BLaER1 treated with 17β-estradiol and CSF1 and Interleukin-3, amounts not matched to agents 10 nM and 100 nM (cell line): ENCODE measurements around the gene ARMC12.

Experiments used
- H3K27ac ChIP-seq, 11 experiments: shearing (Covaris generic); formaldehyde crosslinking; 2 replicates each; pipeline ENCODE4 v1.8.1; 2022
- H3K27me3 ChIP-seq, 11 experiments: shearing (Covaris generic); formaldehyde crosslinking; 2 replicates each; pipeline ENCODE4 v1.8.1; 2022
- H3K36me3 ChIP-seq, 11 experiments: shearing (Covaris generic); formaldehyde crosslinking; 2 replicates each; pipeline ENCODE4 v1.8.1; 2022
- H3K4me1 ChIP-seq, 10 experiments: shearing (Covaris generic); formaldehyde crosslinking; 2 replicates each; pipeline ENCODE4 v1.8.1; 2022
- H3K4me2 ChIP-seq, 11 experiments: shearing (Covaris generic); formaldehyde crosslinking; 2 replicates each; pipeline ENCODE4 v1.8.1; 2022
- H3K4me3 ChIP-seq, 10 experiments: shearing (Covaris generic); formaldehyde crosslinking; 2 replicates each; pipeline ENCODE4 v1.8.1; 2022
- H3K9ac ChIP-seq, 11 experiments: shearing (Covaris generic); formaldehyde crosslinking; 2 replicates each; pipeline ENCODE4 v1.8.1; 2022
- H3K9me3 ChIP-seq, 11 experiments: shearing (Covaris generic); formaldehyde crosslinking; replicated peaks in 1 of 11; 2 replicates each; pipeline ENCODE4 v1.8.1; 2022
- H4K20me1 ChIP-seq, 11 experiments: shearing (Covaris generic); formaldehyde crosslinking; 2 replicates each; pipeline ENCODE4 v1.8.1; 2022
- Cebpa-rat ChIP-seq, 11 experiments: shearing (Covaris generic); IDR thresholded peaks; 2 replicates each; pipeline ENCODE4 v1.8.1; 2022

ARMC12 gene

GRCh38 chr6:35739645-35740524 is 3.1 kb downstream of the ARMC12 start:
- Histone ChIP-seq H3K4me3 (no peak overlapping the region), H3K4me1 (peaks cover 13 to 30% (median 25%) of the 10 kb centered on the region in 10 experiments), H3K4me2 (peak overlapping the region in 2 of 11 experiments; percentile 15 to 18; a peak in 1 of 22 replicates), H3K9ac (no peak overlapping the region; a peak in 1 of 22 replicates), H3K27ac (no peak overlapping the region), H3K27me3 (no peaks in the 10 kb centered on the region), H4K20me1 (no peaks in the 10 kb centered on the region), H3K36me3 (no peaks in the 10 kb centered on the region), H3K9me3 (no peaks in the 10 kb centered on the region)
- no peak for TF ChIP-seq Cebpa-rat (IDR thresholded peaks at IDR 0.05)

GRCh38 chr6:35742842-35743241 is 6.0 kb downstream of the ARMC12 start:
- Histone ChIP-seq H3K27ac (no peak overlapping the region), H4K20me1 (no peaks in the 10 kb centered on the region), H3K4me2 (no peak overlapping the region), H3K9ac (no peak overlapping the region), H3K36me3 (no peaks in the 10 kb centered on the region), H3K4me3 (no peak overlapping the region), H3K27me3 (no peaks in the 10 kb centered on the region), H3K4me1 (peaks cover 0 to 9% (median under 1%) of the 10 kb centered on the region in 10 experiments; a peak in 4 of 20 replicates), H3K9me3 (peaks cover 0 to 10% (median 8%) of the 10 kb centered on the region in 11 experiments; a peak in 12 of 22 replicates)
- TF ChIP-seq Cebpa-rat (IDR thresholded peaks at IDR 0.05): no peak

GRCh38 chr6:35745509-35745908 is 8.7 kb downstream of the ARMC12 start:
- H3K4me3 ChIP-seq: no peak overlapping the region
- H3K9ac ChIP-seq: no peak overlapping the region
- H3K9me3 ChIP-seq: peaks cover 6 to 22% (median 15%) of the 10 kb centered on the region in 11 experiments; a peak in 18 of 22 replicates
- H3K4me1 ChIP-seq: peaks cover 0 to under 1% (median 0%) of the 10 kb centered on the region in 10 experiments; a peak in 1 of 20 replicates
- H3K36me3 ChIP-seq: no peaks in the 10 kb centered on the region
- TF ChIP-seq Cebpa-rat (IDR thresholded peaks at IDR 0.05): no peak
- H4K20me1 ChIP-seq: no peaks in the 10 kb centered on the region
- no peaks in the 10 kb centered on the region for H3K27me3 ChIP-seq
- no peak overlapping the region for H3K4me2 ChIP-seq
- no peak overlapping the region for H3K27ac ChIP-seq

GRCh38 chr6:35746516-35746915 is 9.7 kb downstream of the ARMC12 start:
- Histone ChIP-seq H3K4me2 (no peak overlapping the region), H3K9me3 (peaks cover 6 to 22% (median 15%) of the 10 kb centered on the region in 11 experiments; a peak in 18 of 22 replicates), H4K20me1 (no peaks in the 10 kb centered on the region), H3K4me3 (no peak overlapping the region), H3K36me3 (no peaks in the 10 kb centered on the region), H3K27ac (no peak overlapping the region), H3K9ac (no peak overlapping the region), H3K4me1 (no peaks in the 10 kb centered on the region), H3K27me3 (no peaks in the 10 kb centered on the region)
- TF ChIP-seq Cebpa-rat (IDR thresholded peaks at IDR 0.05): no peak

- H3K4me3 ChIP-seq: no peak overlapping the region
- no peak for TF ChIP-seq Cebpa-rat (IDR thresholded peaks at IDR 0.05)
- H4K20me1 ChIP-seq: no peaks in the 10 kb centered on the region
These were observed 11.0 kb downstream of the ARMC12 start for GRCh38 chr6:35747877-35748276.

GRCh38 chr6:35750557-35750956 is 13.7 kb downstream of the ARMC12 start:
- peaks cover 6 to 22% (median 15%) of the 10 kb centered on the region in 11 experiments; a peak in 18 of 22 replicates for H3K9me3 ChIP-seq
- no peak overlapping the region for H3K4me3 ChIP-seq

More at GRCh38 chr6:35747877-35748276, 11.0 kb downstream of the ARMC12 start:
- Histone ChIP-seq H3K4me2 (no peak overlapping the region), H3K9me3 (peaks cover 6 to 22% (median 15%) of the 10 kb centered on the region in 11 experiments; a peak in 18 of 22 replicates), H3K9ac (no peak overlapping the region), H3K36me3 (no peaks in the 10 kb centered on the region), H3K4me1 (no peaks in the 10 kb centered on the region), H3K27ac (no peak overlapping the region), H3K27me3 (no peaks in the 10 kb centered on the region)

GRCh38 chr6:35751594-35751993 is 14.8 kb downstream of the ARMC12 start:
- no peak overlapping the region for H3K9ac ChIP-seq
- H3K4me1 ChIP-seq: peaks cover 6 to 11% (median 9%) of the 10 kb centered on the region in 10 experiments; a peak in 14 of 20 replicates
- no peak overlapping the region for H3K27ac ChIP-seq
- H3K4me2 ChIP-seq: no peak overlapping the region
- no peak for TF ChIP-seq Cebpa-rat (IDR thresholded peaks at IDR 0.05)
- H3K4me3 ChIP-seq: no peak overlapping the region
- H4K20me1 ChIP-seq: no peaks in the 10 kb centered on the region
- H3K27me3 ChIP-seq: no peaks in the 10 kb centered on the region
- peaks cover 6 to 22% (median 15%) of the 10 kb centered on the region in 11 experiments; a peak in 18 of 22 replicates for H3K9me3 ChIP-seq
- H3K36me3 ChIP-seq: no peaks in the 10 kb centered on the region

More at GRCh38 chr6:35750557-35750956, 13.7 kb downstream of the ARMC12 start:
- no peak overlapping the region for H3K27ac ChIP-seq
- H3K9ac ChIP-seq: no peak overlapping the region
- peaks cover 6 to 11% (median 9%) of the 10 kb centered on the region in 10 experiments; a peak in 14 of 20 replicates for H3K4me1 ChIP-seq
- no peak for TF ChIP-seq Cebpa-rat (IDR thresholded peaks at IDR 0.05)
- H3K36me3 ChIP-seq: no peaks in the 10 kb centered on the region
- no peak overlapping the region for H3K4me2 ChIP-seq
- no peaks in the 10 kb centered on the region for H3K27me3 ChIP-seq
- no peaks in the 10 kb centered on the region for H4K20me1 ChIP-seq

GRCh38 chr6:35752330-35752729 is 15.5 kb downstream of the ARMC12 start:
- Histone ChIP-seq H3K9ac (no peak overlapping the region), H3K4me2 (no peak overlapping the region), H3K27me3 (no peaks in the 10 kb centered on the region), H4K20me1 (no peaks in the 10 kb centered on the region), H3K9me3 (peaks cover 6 to 17% (median 13%) of the 10 kb centered on the region in 11 experiments; a peak in 18 of 22 replicates), H3K4me3 (no peak overlapping the region), H3K27ac (no peak overlapping the region), H3K4me1 (peaks cover 6 to 15% (median 11%) of the 10 kb centered on the region in 10 experiments; a peak in 18 of 20 replicates), H3K36me3 (no peaks in the 10 kb centered on the region)
- no peak for TF ChIP-seq Cebpa-rat (IDR thresholded peaks at IDR 0.05)

- no peak overlapping the region for H3K27ac ChIP-seq
These were observed 17.8 kb downstream of the ARMC12 start for GRCh38 chr6:35754452-35755277.

More at GRCh38 chr6:35754452-35755277, 17.8 kb downstream of the ARMC12 start:
- H3K4me2 ChIP-seq: peak overlapping the region in 10 of 11 experiments; percentile 1 to 44 (median 26); a peak in 12 of 22 replicates
- no peaks in the 10 kb centered on the region for H4K20me1 ChIP-seq
- H3K9ac ChIP-seq: no peak overlapping the region
- H3K4me1 ChIP-seq: peaks cover 21 to 39% (median 35%) of the 10 kb centered on the region in 10 experiments
- no peaks in the 10 kb centered on the region for H3K27me3 ChIP-seq
- no peaks in the 10 kb centered on the region for H3K36me3 ChIP-seq
- TF ChIP-seq Cebpa-rat (IDR thresholded peaks at IDR 0.05): no peak
- H3K9me3 ChIP-seq: no peaks in the 10 kb centered on the region
- no peak overlapping the region for H3K4me3 ChIP-seq
